ENCODE measurements around the gene MAST3. TPM values are rescaled to one million over a fixed set of nuclear protein-coding genes. Genes with fewer than 3 reads are reported as not detected.

Gene MAST3
- polyA plus RNA-seq, 1 donor from 2014 or later, result 2.3 TPM

DNA sequence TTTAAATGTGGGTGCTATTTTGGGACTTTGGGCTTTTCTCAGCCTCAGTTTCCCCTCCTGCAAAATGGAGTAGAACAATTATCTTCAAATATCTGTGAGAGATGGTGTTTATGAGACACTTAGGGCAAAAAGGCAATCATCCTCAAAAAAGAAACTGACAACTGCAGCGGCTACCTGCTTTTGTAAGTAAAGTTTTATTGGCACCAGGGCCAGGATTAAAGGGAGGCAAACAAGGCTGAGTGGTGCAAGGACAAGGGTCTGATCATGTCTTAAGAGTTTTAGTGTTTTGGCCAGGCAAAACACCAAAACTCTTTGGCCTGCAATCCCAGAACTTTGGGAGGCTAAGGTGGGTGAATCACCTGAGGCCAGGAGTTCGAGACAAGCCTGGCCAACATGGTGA, 1.3 kb upstream of the MAST3 start:
- Histone ChIP-seq H3K36me3 (ENCODE audit: insufficient read depth, low read length) (no peaks in the 10 kb centered on the region), H3K27me3 (ENCODE audit: insufficient read depth, low read depth, low read length) (peaks cover 22% of the 10 kb centered on the region), H2AFZ (ENCODE audit: low read depth, low read length) (no peak overlapping the region), H3K9me3 (ENCODE audit: low read length) (no peaks in the 10 kb centered on the region), H3K4me3 (ENCODE audit: low read length) (no peak overlapping the region), H3K4me2 (ENCODE audit: low read length) (no peak overlapping the region), H4K20me1 (ENCODE audit: insufficient read depth) (no peaks in the 10 kb centered on the region), H3K9ac (ENCODE audit: low read length) (no peak overlapping the region), H3K9me2 (ENCODE audit: insufficient read depth, low read length) (no peaks in the 10 kb centered on the region), H3K79me2 (replicated peaks; ENCODE audit: insufficient read depth, low read length) (no peaks in the 10 kb centered on the region), H3K27ac (ENCODE audit: low read length) (no peak overlapping the region), H3F3A (ENCODE audit: insufficient read depth, low read length, poor library complexity, severe bottlenecking) (no peaks in the 10 kb centered on the region)
- TF ChIP-seq TAF1 (IDR thresholded peaks at IDR 0.05; ENCODE audit: low read depth) (no peak), SMC3 (conservative IDR thresholded peaks at IDR 0.05; ENCODE audit: poor library complexity) (no peak), POLR2AphosphoS5 (IDR thresholded peaks at IDR 0.05) (no peak), MXI1 (conservative IDR thresholded peaks at IDR 0.05; ENCODE audit: poor library complexity, severe bottlenecking) (no peak), RAD21 (conservative IDR thresholded peaks at IDR 0.05) (no peak), EZH2 (IDR thresholded peaks at IDR 0.05; ENCODE audit: borderline replicate concordance, insufficient read depth, low read length, poor library complexity, severe bottlenecking) (no peak), EP300 (conservative IDR thresholded peaks at IDR 0.05; ENCODE audit: poor library complexity, severe bottlenecking) (no peak)
- TF ChIP-seq, protein P1, sequence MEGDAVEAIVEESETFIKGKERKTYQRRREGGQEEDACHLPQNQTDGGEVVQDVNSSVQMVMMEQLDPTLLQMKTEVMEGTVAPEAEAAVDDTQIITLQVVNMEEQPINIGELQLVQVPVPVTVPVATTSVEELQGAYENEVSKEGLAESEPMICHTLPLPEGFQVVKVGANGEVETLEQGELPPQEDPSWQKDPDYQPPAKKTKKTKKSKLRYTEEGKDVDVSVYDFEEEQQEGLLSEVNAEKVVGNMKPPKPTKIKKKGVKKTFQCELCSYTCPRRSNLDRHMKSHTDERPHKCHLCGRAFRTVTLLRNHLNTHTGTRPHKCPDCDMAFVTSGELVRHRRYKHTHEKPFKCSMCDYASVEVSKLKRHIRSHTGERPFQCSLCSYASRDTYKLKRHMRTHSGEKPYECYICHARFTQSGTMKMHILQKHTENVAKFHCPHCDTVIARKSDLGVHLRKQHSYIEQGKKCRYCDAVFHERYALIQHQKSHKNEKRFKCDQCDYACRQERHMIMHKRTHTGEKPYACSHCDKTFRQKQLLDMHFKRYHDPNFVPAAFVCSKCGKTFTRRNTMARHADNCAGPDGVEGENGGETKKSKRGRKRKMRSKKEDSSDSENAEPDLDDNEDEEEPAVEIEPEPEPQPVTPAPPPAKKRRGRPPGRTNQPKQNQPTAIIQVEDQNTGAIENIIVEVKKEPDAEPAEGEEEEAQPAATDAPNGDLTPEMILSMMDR (IDR thresholded peaks at IDR 0.05; ENCODE audit: poor library complexity, severe bottlenecking), result no peak
- TF ChIP-seq, protein P2, sequence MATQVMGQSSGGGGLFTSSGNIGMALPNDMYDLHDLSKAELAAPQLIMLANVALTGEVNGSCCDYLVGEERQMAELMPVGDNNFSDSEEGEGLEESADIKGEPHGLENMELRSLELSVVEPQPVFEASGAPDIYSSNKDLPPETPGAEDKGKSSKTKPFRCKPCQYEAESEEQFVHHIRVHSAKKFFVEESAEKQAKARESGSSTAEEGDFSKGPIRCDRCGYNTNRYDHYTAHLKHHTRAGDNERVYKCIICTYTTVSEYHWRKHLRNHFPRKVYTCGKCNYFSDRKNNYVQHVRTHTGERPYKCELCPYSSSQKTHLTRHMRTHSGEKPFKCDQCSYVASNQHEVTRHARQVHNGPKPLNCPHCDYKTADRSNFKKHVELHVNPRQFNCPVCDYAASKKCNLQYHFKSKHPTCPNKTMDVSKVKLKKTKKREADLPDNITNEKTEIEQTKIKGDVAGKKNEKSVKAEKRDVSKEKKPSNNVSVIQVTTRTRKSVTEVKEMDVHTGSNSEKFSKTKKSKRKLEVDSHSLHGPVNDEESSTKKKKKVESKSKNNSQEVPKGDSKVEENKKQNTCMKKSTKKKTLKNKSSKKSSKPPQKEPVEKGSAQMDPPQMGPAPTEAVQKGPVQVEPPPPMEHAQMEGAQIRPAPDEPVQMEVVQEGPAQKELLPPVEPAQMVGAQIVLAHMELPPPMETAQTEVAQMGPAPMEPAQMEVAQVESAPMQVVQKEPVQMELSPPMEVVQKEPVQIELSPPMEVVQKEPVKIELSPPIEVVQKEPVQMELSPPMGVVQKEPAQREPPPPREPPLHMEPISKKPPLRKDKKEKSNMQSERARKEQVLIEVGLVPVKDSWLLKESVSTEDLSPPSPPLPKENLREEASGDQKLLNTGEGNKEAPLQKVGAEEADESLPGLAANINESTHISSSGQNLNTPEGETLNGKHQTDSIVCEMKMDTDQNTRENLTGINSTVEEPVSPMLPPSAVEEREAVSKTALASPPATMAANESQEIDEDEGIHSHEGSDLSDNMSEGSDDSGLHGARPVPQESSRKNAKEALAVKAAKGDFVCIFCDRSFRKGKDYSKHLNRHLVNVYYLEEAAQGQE (IDR thresholded peaks at IDR 0.05; ENCODE audit: borderline replicate concordance), result no peak

DNA sequence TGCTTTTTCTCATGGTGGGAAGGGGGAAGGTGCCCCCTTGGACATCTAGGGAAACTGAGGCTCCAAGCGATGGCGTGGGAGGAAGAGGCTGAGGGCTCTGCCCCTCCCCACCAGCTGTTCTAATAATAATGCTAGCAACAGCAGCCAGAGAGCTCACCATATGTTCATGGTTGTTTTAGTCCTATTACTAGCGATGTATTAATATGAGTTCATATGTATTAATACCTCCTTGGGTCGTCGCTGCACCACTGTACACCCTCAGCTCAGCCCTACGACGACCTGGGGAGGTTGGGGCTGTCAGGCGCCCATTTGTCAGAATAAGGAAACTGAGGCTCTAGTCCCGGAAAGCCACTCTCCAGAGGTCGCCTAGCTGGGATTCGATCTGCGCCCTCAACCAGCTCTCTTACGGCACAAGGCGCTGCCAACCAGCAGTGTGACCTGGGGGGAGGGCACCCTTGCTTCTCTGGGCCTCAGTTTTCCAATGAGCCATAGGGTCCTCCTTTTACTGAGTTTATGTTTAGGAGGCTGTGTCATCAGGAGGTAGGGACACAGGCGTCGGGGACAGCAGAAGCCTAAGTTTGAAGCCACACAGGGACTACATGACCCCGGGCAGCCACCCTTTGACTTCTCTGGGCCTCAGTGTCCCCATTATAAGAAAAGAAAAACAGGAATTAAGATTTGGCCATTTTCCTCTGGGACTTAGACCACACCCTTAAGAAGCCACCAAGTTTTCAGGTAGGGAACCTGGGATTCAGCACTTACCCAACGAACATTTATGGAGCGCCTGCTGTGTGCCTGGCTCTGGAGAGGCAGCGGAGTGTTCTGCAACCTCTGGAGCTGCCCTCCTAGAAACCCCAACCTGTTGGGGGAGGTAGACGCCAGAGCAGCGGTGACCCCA, 664 bp downstream of the MAST3 start:
- H4K20me1 ChIP-seq (ENCODE audit: insufficient read depth), result no peaks in the 10 kb centered on the region
- H3K9me2 ChIP-seq (ENCODE audit: insufficient read depth, low read length), result no peaks in the 10 kb centered on the region
- TF ChIP-seq TAF1 (IDR thresholded peaks at IDR 0.05; ENCODE audit: low read depth) (no peak), MXI1 (conservative IDR thresholded peaks at IDR 0.05; ENCODE audit: poor library complexity, severe bottlenecking) (no peak), EZH2 (IDR thresholded peaks at IDR 0.05; ENCODE audit: borderline replicate concordance, insufficient read depth, low read length, poor library complexity, severe bottlenecking) (no peak), EP300 (conservative IDR thresholded peaks at IDR 0.05; ENCODE audit: poor library complexity, severe bottlenecking) (no peak), RAD21 (conservative IDR thresholded peaks at IDR 0.05) (no peak), POLR2AphosphoS5 (IDR thresholded peaks at IDR 0.05) (no peak), SMC3 (conservative IDR thresholded peaks at IDR 0.05; ENCODE audit: poor library complexity) (no peak)
- TF ChIP-seq, protein P1 (IDR thresholded peaks at IDR 0.05; ENCODE audit: poor library complexity, severe bottlenecking), result no peak
- TF ChIP-seq, protein P2 (IDR thresholded peaks at IDR 0.05; ENCODE audit: borderline replicate concordance), result no peak
- H3K36me3 ChIP-seq (ENCODE audit: insufficient read depth, low read length), result no peaks in the 10 kb centered on the region
- H3K9me3 ChIP-seq (ENCODE audit: low read length), result no peaks in the 10 kb centered on the region
- no peak overlapping the region for H3K9ac ChIP-seq (ENCODE audit: low read length)
- no peak overlapping the region for H3K27ac ChIP-seq (ENCODE audit: low read length)
- H2AFZ ChIP-seq (ENCODE audit: low read depth, low read length), result no peak overlapping the region
- H3F3A ChIP-seq (ENCODE audit: insufficient read depth, low read length, poor library complexity, severe bottlenecking), result no peaks in the 10 kb centered on the region
- no peak overlapping the region for H3K4me2 ChIP-seq (ENCODE audit: low read length)
- H3K79me2 ChIP-seq (replicated peaks; ENCODE audit: insufficient read depth, low read length), result no peaks in the 10 kb centered on the region
- peaks cover 22% of the 10 kb centered on the region for H3K27me3 ChIP-seq (ENCODE audit: insufficient read depth, low read depth, low read length)
- no peak overlapping the region for H3K4me3 ChIP-seq (ENCODE audit: low read length)
